IMR-90 (cell line): Measurements from ENCODE around the gene SLC35G6. TPM values are rescaled to one million over a fixed set of nuclear protein-coding genes. Genes with fewer than 3 reads are reported as not detected.
A peak's percentile ranks its signal among the peaks of the same experiment; 100 is the strongest.

ENCODE experiments used
- ATAC-seq: fragments of 200-7000 bp; cut with Tn5 transposase; 2 replicates; pipeline ENCODE4 v1.9.1; 2020; ENCODE audit warnings: low read depth, mild to moderate bottlenecking, moderate library complexity
- BruUV-seq: library from RNA; stranded (reverse); fragments of 400-500 nt; replicated peaks from 2 replicates; lab custom pipeline; 2021; lab: Mats Ljungman, UMichigan
- CTCF ChIA-PET: fragments of 300-600 bp; formaldehyde crosslinking; extraction: SDS; loops from one replicate; lab custom pipeline; 2021; ENCODE audit warnings: antibody characterized with exemption; lab: Yijun Ruan, JAX
- POLR2A ChIA-PET: fragments of 300-600 bp; sonication (Branson Sonifier 250); formaldehyde crosslinking; loops from one replicate; lab custom pipeline; 2022; ENCODE audit warnings: antibody characterized with exemption; ENCODE audit not compliant: unreplicated experiment; lab: Charles Lee
- DNase-seq: peaks from one replicate; pipeline ENCODE4 v3.0.0; 2013
- H2AFZ ChIP-seq: replicated peaks from 2 replicates; pipeline ENCODE3; 2013; ENCODE audit warnings: low read length, mild to moderate bottlenecking; ENCODE audit not compliant: poor library complexity
- H2AK5ac ChIP-seq: 2 replicates; pipeline ENCODE4 v1.6.1; 2013; ENCODE audit warnings: low read depth, low read length, inconsistent platforms
- H2AK9ac ChIP-seq: replicated peaks from 2 replicates; pipeline ENCODE3; 2013; ENCODE audit warnings: mild to moderate bottlenecking, low read depth, low read length, moderate library complexity; ENCODE audit not compliant: poor library complexity
- H2BK120ac ChIP-seq: 2 replicates; pipeline ENCODE4 v1.6.1; 2013; ENCODE audit warnings: low read depth, low read length, inconsistent platforms
- H2BK15ac ChIP-seq: 3 replicates; pipeline ENCODE4 v1.6.1; 2013; ENCODE audit warnings: low read depth, low read length, inconsistent platforms
- H2BK20ac ChIP-seq: 2 replicates; pipeline ENCODE4 v1.6.1; 2013; ENCODE audit warnings: low read depth, mild to moderate bottlenecking, inconsistent platforms, low read length, moderate library complexity
- H2BK5ac ChIP-seq: 2 replicates; pipeline ENCODE4 v1.6.1; 2013; ENCODE audit warnings: mild to moderate bottlenecking, low read depth, low read length, inconsistent platforms; ENCODE audit not compliant: poor library complexity, severe bottlenecking
- H3K14ac ChIP-seq: replicated peaks from 2 replicates; pipeline ENCODE4 v1.6.1; 2013; ENCODE audit warnings: low read depth, low read length, inconsistent platforms
- H3K18ac ChIP-seq: 2 replicates; pipeline ENCODE4 v1.6.1; 2013; ENCODE audit warnings: low read depth, low read length, control low read depth
- H3K23ac ChIP-seq: 2 replicates; pipeline ENCODE4 v1.6.1; 2013; ENCODE audit warnings: low read depth, low read length, inconsistent platforms
- H3K27ac ChIP-seq: 2 replicates; pipeline ENCODE4 v1.5.1; 2013; ENCODE audit warnings: mild to moderate bottlenecking, control low read depth, low read length; ENCODE audit not compliant: insufficient read depth
- H3K27me3 ChIP-seq: 2 replicates; pipeline ENCODE4 v1.6.1; 2013; ENCODE audit warnings: low read length; ENCODE audit not compliant: control insufficient read depth, insufficient read depth
- H3K36me3 ChIP-seq: 2 replicates; pipeline ENCODE4 v1.6.1; 2013; ENCODE audit warnings: low read length, mixed read lengths; ENCODE audit not compliant: control insufficient read depth, insufficient read depth
- H3K4ac ChIP-seq: 2 replicates; pipeline ENCODE4 v1.6.1; 2013; ENCODE audit warnings: low read depth, low read length, inconsistent platforms
- H3K4me1 ChIP-seq: 2 replicates; pipeline ENCODE4 v1.6.1; 2013; ENCODE audit warnings: low read length, mixed read lengths; ENCODE audit not compliant: control insufficient read depth, insufficient read depth
- H3K4me2 ChIP-seq: 2 replicates; pipeline ENCODE4 v1.6.1; 2013; ENCODE audit warnings: low read depth, mild to moderate bottlenecking, control low read depth, low read length, moderate library complexity
- H3K4me3 ChIP-seq: 2 replicates; pipeline ENCODE4 v1.5.1; 2013; ENCODE audit warnings: low read depth, mild to moderate bottlenecking, control low read depth, low read length, moderate library complexity; ENCODE audit not compliant: insufficient read depth
- H3K56ac ChIP-seq: 2 replicates; pipeline ENCODE4 v1.6.1; 2013; ENCODE audit warnings: low read length, inconsistent platforms; ENCODE audit not compliant: insufficient read depth; ENCODE audit errors: extremely low read depth
- H3K79me1 ChIP-seq, 2 experiments: 2 replicates each; pipeline ENCODE4 v1.6.1; 2013; ENCODE audit warnings: low read length in 2 of 2, inconsistent platforms in 1 of 2, low read depth in 1 of 2
- H3K9ac ChIP-seq: 2 replicates; pipeline ENCODE4 v1.6.1; 2013; ENCODE audit warnings: low read depth, low read length, control low read depth
- H3K9me1 ChIP-seq: 2 replicates; pipeline ENCODE4 v1.6.1; 2013; ENCODE audit warnings: low read length, inconsistent platforms; ENCODE audit not compliant: insufficient read depth
- H3K9me3 ChIP-seq: 2 replicates; pipeline ENCODE4 v1.6.1; 2013; ENCODE audit warnings: low read length; ENCODE audit not compliant: control insufficient read depth, insufficient read depth
- H4K20me1 ChIP-seq: 2 replicates; pipeline ENCODE4 v1.6.1; 2013; ENCODE audit warnings: low read length, inconsistent platforms; ENCODE audit not compliant: insufficient read depth
- H4K5ac ChIP-seq: 2 replicates; pipeline ENCODE4 v1.6.1; 2013; ENCODE audit warnings: mild to moderate bottlenecking, low read depth, low read length, control low read depth
- H4K8ac ChIP-seq, 2 experiments: 2 replicates each; pipeline ENCODE4 v1.6.1; 2013; ENCODE audit warnings: low read depth in 2 of 2, low read length in 2 of 2, control low read depth in 1 of 2, inconsistent platforms in 1 of 2
- H4K91ac ChIP-seq: 2 replicates; pipeline ENCODE4 v1.6.1; 2013; ENCODE audit warnings: low read depth, low read length, inconsistent platforms; ENCODE audit not compliant: insufficient read depth
- BHLHE40 ChIP-seq: fragments of 150-350 bp; IDR thresholded peaks from 2 replicates; pipeline ENCODE4 v1.6.1; 2016; ENCODE audit warnings: mild to moderate bottlenecking, low read depth, low read length
- CHD1 ChIP-seq: IDR thresholded peaks from 2 replicates; pipeline ENCODE4 v1.6.1; 2012; ENCODE audit warnings: low read depth, low read length, improper control_type of control experiment
- ELK1 ChIP-seq: fragments of 150-350 bp; IDR thresholded peaks from 2 replicates; pipeline ENCODE4 v1.6.1; 2016; ENCODE audit warnings: low read depth, mild to moderate bottlenecking, low read length, moderate library complexity, borderline replicate concordance
- FOS ChIP-seq: fragments of 150-350 bp; IDR thresholded peaks from 2 replicates; pipeline ENCODE4 v1.6.1; 2016; ENCODE audit warnings: low read depth, low read length
- MAFK ChIP-seq: IDR thresholded peaks from 2 replicates; pipeline ENCODE4 v1.6.1; 2012; ENCODE audit warnings: low read depth, low read length, improper control_type of control experiment
- MAZ ChIP-seq: IDR thresholded peaks from 2 replicates; pipeline ENCODE4 v1.6.1; 2012; ENCODE audit warnings: low read depth, mild to moderate bottlenecking, low read length, improper control_type of control experiment, moderate library complexity, borderline replicate concordance
- MXI1 ChIP-seq: IDR thresholded peaks from 2 replicates; pipeline ENCODE4 v1.6.1; 2012; ENCODE audit warnings: low read depth, mild to moderate bottlenecking, low read length, moderate library complexity, borderline replicate concordance
- NFE2L2 ChIP-seq: fragments of 150-350 bp; IDR thresholded peaks from 2 replicates; pipeline ENCODE4 v1.6.1; 2016; ENCODE audit warnings: low read depth, mild to moderate bottlenecking, low read length
- POLR2A ChIP-seq: IDR thresholded peaks from 2 replicates; pipeline ENCODE4 v1.6.1; 2012; ENCODE audit warnings: mild to moderate bottlenecking, low read depth, low read length
- RAD21 ChIP-seq: IDR thresholded peaks from 2 replicates; pipeline ENCODE4 v1.6.1; 2012; ENCODE audit warnings: low read length, improper control_type of control experiment
- RCOR1 ChIP-seq: IDR thresholded peaks from 2 replicates; pipeline ENCODE4 v1.6.1; 2012; ENCODE audit warnings: mild to moderate bottlenecking, low read length, improper control_type of control experiment; ENCODE audit not compliant: insufficient replicate concordance
- RFX5 ChIP-seq: IDR thresholded peaks from 2 replicates; pipeline ENCODE4 v1.8.0; 2012; ENCODE audit warnings: low read depth, mild to moderate bottlenecking, low read length, moderate library complexity
- SMC3 ChIP-seq: fragments of 150-350 bp; IDR thresholded peaks from 2 replicates; pipeline ENCODE4 v1.6.1; 2016; ENCODE audit warnings: low read depth, mild to moderate bottlenecking, antibody characterized with exemption, low read length, moderate library complexity
- WGBS, 2 experiments: methylation state at CpG; one replicate each; pipeline versions ENCODE4 v1.1.5 to v1.1.7; 2013; ENCODE audit warnings: missing lambda C conversion rate in 2 of 2; ENCODE audit not compliant: insufficient read length in 1 of 2; ENCODE audit errors: extremely low coverage in 2 of 2; 5-methylcytosine and 5-hydroxymethylcytosine counted together
- dilution Hi-C: fragments of 300-500 bp; cut with HindIII; formaldehyde crosslinking; loops from one replicate; pipeline ENCODE4 v1.14.3; 2018; ENCODE audit warnings: low sequenced_read_pairs; ENCODE audit not compliant: unreplicated experiment
- in situ Hi-C: fragments of 300-500 bp; cut with MboI; formaldehyde crosslinking; loops from 3 replicates; pipeline ENCODE4 v1.14.3; 2019; ENCODE audit warnings: low sequenced_read_pairs, inconsistent platforms, mixed read lengths
- intact Hi-C: fragments of 100-400 bp; cut with micrococcal nuclease; formaldehyde crosslinking; loops from 2 replicates; pipeline ENCODE4 v1.10.0; 2022
- polyA plus RNA-seq, 3 experiments: library from polyadenylated mRNA; depleted of rRNA; stranded (reverse); fragments of >200 nt; gene quantifications; 2 replicates each; pipeline ENCODE4 v1.2.3, GENCODE V29; 2012; ENCODE audit warnings: low replicate concordance in 1 of 3
- total RNA-seq: library from RNA; depleted of rRNA; stranded (reverse); fragments of >200 nt; gene quantifications from 2 replicates; pipeline ENCODE4 v1.2.3, GENCODE V29; 2012
- TF ChIP-seq, protein P1 (sequence below): conservative IDR thresholded peaks from 2 replicates; pipeline ENCODE4 v1.5.1; 2012; ENCODE audit warnings: mild to moderate bottlenecking, low read depth, low read length, improper control_type of control experiment
- TF ChIP-seq, protein P2 (sequence below): fragments of 150-350 bp; IDR thresholded peaks from 2 replicates; pipeline ENCODE4 v1.6.1; 2017; ENCODE audit warnings: mild to moderate bottlenecking, antibody characterized with exemption, low read length, low read depth

SLC35G6 gene
- total and polyA plus RNA-seq, 2 of the 4 experiments (the other 2 are of a cell fraction), result not detected

- Histone ChIP-seq H3K9ac (peak overlapping the region; percentile 80), H3K4me1 (peaks cover 14% of the 10 kb centered on the region), H3K4me2 (peak overlapping the region; percentile 98), H3K14ac (peak overlapping the region; percentile 97), H3K79me1 (peaks cover 2 to 61% of the 10 kb centered on the region in 2 experiments; a peak in 2 of 4 replicates), H2AK9ac (peak overlapping the region; percentile 75), H3K27ac (peak overlapping the region; percentile 47), H2BK20ac (no peak overlapping the region), H3K56ac (peak overlapping the region; percentile 72), H2AK5ac (peak overlapping the region; percentile 20), H2BK15ac (peak overlapping the region; percentile 7; the same call in 1 of the 3 replicates), H3K27me3 (no peaks in the 10 kb centered on the region), H2BK5ac (peak overlapping the region; percentile 67), H4K5ac (no peak overlapping the region), H3K18ac (peak overlapping the region; percentile 6; the same call in 1 of the 2 replicates), H3K4me3 (peak overlapping the region; percentile 55), H3K9me1 (peaks cover 6% of the 10 kb centered on the region; the same call in 1 of the 2 replicates), H4K91ac (0 out of 2 replicates have a peak overlapping the region, but pooled peaks have one; percentile 0), H4K8ac (peak overlapping the region in 1 of 2 experiments; percentile 10; a peak in 1 of 4 replicates), H2BK120ac (no peak overlapping the region), H3K23ac (peak overlapping the region; percentile 98), H2AFZ (peak overlapping the region; percentile 78), H3K9me3 (no peaks in the 10 kb centered on the region), H3K36me3 (peaks cover 3% of the 10 kb centered on the region; the same call in 1 of the 2 replicates), H4K20me1 (peaks cover 48% of the 10 kb centered on the region), H3K4ac (peak overlapping the region; percentile 87)
- no CpG with 5 or more reads among the region's 19 CpGs for WGBS, 2 experiments
- dilution Hi-C loops (no loop called here), in situ Hi-C loops (no loop called here), intact Hi-C loops (loop anchor here (1.0 to 5.0 kb wide), 3 partner anchors 76 to 202 kb away; partner anchors contain the start of genes SENP3, TMEM256, TP53 and WRAP53)
- no TSS peak for BruUV-seq
- POLR2A ChIA-PET, result interaction anchor here (0.6 kb wide), 2 partner anchors 9 to 81 kb away, joined by 3 to 5 read pairs; partner anchors contain the start of gene TMEM256
- CTCF ChIA-PET, result no interaction called here
- DNase-seq (no peak), ATAC-seq (no peak)
- TF ChIP-seq MXI1 (peak; percentile 93), CHD1 (no peak; the same call in 1 of the 2 replicates), MAFK (no peak), FOS (no peak), SMC3 (no peak), RCOR1 (no peak), BHLHE40 (no peak), RFX5 (no peak), POLR2A (no peak), ELK1 (no peak), MAZ (no peak), NFE2L2 (no peak), RAD21 (peak; percentile 42)
- TF ChIP-seq, protein P1, sequence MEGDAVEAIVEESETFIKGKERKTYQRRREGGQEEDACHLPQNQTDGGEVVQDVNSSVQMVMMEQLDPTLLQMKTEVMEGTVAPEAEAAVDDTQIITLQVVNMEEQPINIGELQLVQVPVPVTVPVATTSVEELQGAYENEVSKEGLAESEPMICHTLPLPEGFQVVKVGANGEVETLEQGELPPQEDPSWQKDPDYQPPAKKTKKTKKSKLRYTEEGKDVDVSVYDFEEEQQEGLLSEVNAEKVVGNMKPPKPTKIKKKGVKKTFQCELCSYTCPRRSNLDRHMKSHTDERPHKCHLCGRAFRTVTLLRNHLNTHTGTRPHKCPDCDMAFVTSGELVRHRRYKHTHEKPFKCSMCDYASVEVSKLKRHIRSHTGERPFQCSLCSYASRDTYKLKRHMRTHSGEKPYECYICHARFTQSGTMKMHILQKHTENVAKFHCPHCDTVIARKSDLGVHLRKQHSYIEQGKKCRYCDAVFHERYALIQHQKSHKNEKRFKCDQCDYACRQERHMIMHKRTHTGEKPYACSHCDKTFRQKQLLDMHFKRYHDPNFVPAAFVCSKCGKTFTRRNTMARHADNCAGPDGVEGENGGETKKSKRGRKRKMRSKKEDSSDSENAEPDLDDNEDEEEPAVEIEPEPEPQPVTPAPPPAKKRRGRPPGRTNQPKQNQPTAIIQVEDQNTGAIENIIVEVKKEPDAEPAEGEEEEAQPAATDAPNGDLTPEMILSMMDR, result peak; percentile 27; the same call in 1 of the 2 replicates
- TF ChIP-seq, protein P2, sequence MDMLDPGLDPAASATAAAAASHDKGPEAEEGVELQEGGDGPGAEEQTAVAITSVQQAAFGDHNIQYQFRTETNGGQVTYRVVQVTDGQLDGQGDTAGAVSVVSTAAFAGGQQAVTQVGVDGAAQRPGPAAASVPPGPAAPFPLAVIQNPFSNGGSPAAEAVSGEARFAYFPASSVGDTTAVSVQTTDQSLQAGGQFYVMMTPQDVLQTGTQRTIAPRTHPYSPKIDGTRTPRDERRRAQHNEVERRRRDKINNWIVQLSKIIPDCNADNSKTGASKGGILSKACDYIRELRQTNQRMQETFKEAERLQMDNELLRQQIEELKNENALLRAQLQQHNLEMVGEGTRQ, result no peak
Observed at GRCh38 chr17:7484919-7485377, 3.7 kb downstream of the SLC35G6 start.
